Body of pancreas (tissue), 4 donors: ENCODE data around the gene CCDC43. TPM values are rescaled to one million over a fixed set of nuclear protein-coding genes. Genes with fewer than 3 reads are reported as not detected.

ENCODE experiments used
- ATAC-seq: fragments of 150-250 bp; one replicate; pipeline ENCODE4 v1.9.1; 2016
- DNase-seq, 4 donors: peaks; one replicate each; pipeline ENCODE4 v3.0.0-alpha.2; 2019
- H3K27ac ChIP-seq, 4 donors: fragments of 200-600 bp; sonication (generic); 1 replicate in 3 of 4; 2 replicates in 1 of 4; pipeline versions ENCODE4 v1.5.1 to v1.6.1; 2016 to 2019; ENCODE audit warnings: mild to moderate bottlenecking in 1 of 4, mixed read lengths in 1 of 4, moderate library complexity in 1 of 4
- H3K27me3 ChIP-seq, 2 donors: fragments of 200-600 bp; sonication (generic); one replicate each; pipeline ENCODE4 v1.6.0; 2016; ENCODE audit warnings: mild to moderate bottlenecking in 1 of 2
- H3K36me3 ChIP-seq, 2 donors: fragments of 200-600 bp; sonication (generic); replicated peaks in 1 of 2; 2 replicates each; pipeline ENCODE4 v1.5.1; 2016; ENCODE audit warnings: low read depth in 2 of 2; ENCODE audit not compliant: insufficient read depth in 1 of 2
- H3K4me1 ChIP-seq: fragments of 200-600 bp; sonication (generic); one replicate; pipeline ENCODE4 v1.6.0; 2016
- H3K4me3 ChIP-seq, 2 donors: fragments of 200-600 bp; sonication (generic); 1 replicate in 1 of 2; 2 replicates in 1 of 2; pipeline ENCODE4 v1.5.1; 2016 to 2019
- H3K9me3 ChIP-seq, 3 donors: fragments of 200-600 bp; sonication (generic); 1 replicate in 2 of 3; 2 replicates in 1 of 3; pipeline ENCODE4 v1.5.1; 2016
- CTCF ChIP-seq, 7 experiments: fragments of 450-650 bp in 4 of 7; fragments of 200-600 bp in 3 of 7; sonication (generic) in 3 of 7; IDR thresholded peaks; one replicate each; pipeline ENCODE4 v1.5.1; 2016 to 2019; ENCODE audit warnings: antibody characterized with exemption in 7 of 7
- POLR2A ChIP-seq, 3 donors: fragments of 450-650 bp; IDR thresholded peaks; one replicate each; pipeline ENCODE4 v1.6.1; 2016; ENCODE audit warnings: antibody characterized with exemption in 3 of 3, mild to moderate bottlenecking in 2 of 3
- WGBS, 2 donors: methylation state at CpG; one replicate each; pipeline ENCODE4 v1.1.5; 2017; 5-methylcytosine and 5-hydroxymethylcytosine counted together
- intact Hi-C: fragments of 100-400 bp; cut with DNase I; formaldehyde crosslinking; loops from one replicate; pipeline ENCODE4 v1.15.1; 2023
- total RNA-seq, 2 donors: library from RNA; depleted of rRNA; stranded (reverse); fragments of >200 nt; gene quantifications; one replicate each; pipeline ENCODE4 v1.1.0, GENCODE V29; 2016

The CCDC43 gene
- total RNA-seq, 2 donors from 2014 or later, result 5.9 to 7.0 TPM

- H3K27ac ChIP-seq, result no peak within 1 kb of the TSS
- ATAC-seq (peak; percentile 12), DNase-seq (peak in 2 of 4 donors; percentile 6 to 8)
- no peaks in the 10 kb centered on the region for H3K9me3 ChIP-seq
- peaks cover 10% of the 10 kb centered on the region for H3K4me1 ChIP-seq
- no peak within 1 kb of the TSS for H3K4me3 ChIP-seq
- H3K36me3 ChIP-seq, result no peaks in the 10 kb centered on the region
- intact Hi-C loops, result no loop called here
- 10 to 30% methylated on average over 23 to 42 of the region's 57 CpGs for WGBS, 2 donors
- peaks cover 0 to 10% of the 10 kb centered on the region in 2 donors for H3K27me3 ChIP-seq
- TF ChIP-seq CTCF (IDR thresholded peaks at IDR 0.05), result no peak
- TF ChIP-seq POLR2A (IDR thresholded peaks at IDR 0.05), result no peak
Measured at GRCh38 chr17:44655983-44656710, 33.4 kb downstream of the CCDC43 start, which contains the start of gene MEIOC. TSS of gene MEIOC (plus strand) at chr17:44656468. CDS start at chr17:44656614, 146 bp downstream.

GRCh38 chr17:44653954-44654353 lies 35.6 kb downstream of the CCDC43 start:
- H3K9me3 ChIP-seq, result no peaks in the 10 kb centered on the region
- WGBS, 2 donors, result 50% methylated on average over 1 of the region's 1 CpG
- no peak overlapping the region for H3K27ac ChIP-seq
- TF ChIP-seq CTCF (IDR thresholded peaks at IDR 0.05), result no peak
- TF ChIP-seq POLR2A (IDR thresholded peaks at IDR 0.05), result no peak
- H3K4me3 ChIP-seq, result no peak overlapping the region
- H3K4me1 ChIP-seq, result peaks cover 10% of the 10 kb centered on the region
- ATAC-seq (no peak), DNase-seq (no peak)
- H3K27me3 ChIP-seq, result peaks cover 0 to 10% of the 10 kb centered on the region in 2 donors
- H3K36me3 ChIP-seq, result no peaks in the 10 kb centered on the region
- intact Hi-C loops, result no loop called here

- peaks cover 0 to 10% of the 10 kb centered on the region in 2 donors for H3K27me3 ChIP-seq
- intact Hi-C loops, result no loop called here
- no peak overlapping the region for H3K27ac ChIP-seq
- no peaks in the 10 kb centered on the region for H3K36me3 ChIP-seq
- TF ChIP-seq CTCF (IDR thresholded peaks at IDR 0.05) (no peak), POLR2A (IDR thresholded peaks at IDR 0.05) (no peak)
- no peaks in the 10 kb centered on the region for H3K9me3 ChIP-seq
- H3K4me3 ChIP-seq, result no peak overlapping the region
- no peak for ATAC-seq
- peaks cover 10% of the 10 kb centered on the region for H3K4me1 ChIP-seq
- no peak for DNase-seq
- WGBS, 2 donors, result 88% methylated on average over 3 of the region's 3 CpGs
Measured at GRCh38 chr17:44653384-44653783, 36.2 kb downstream of the CCDC43 start.

GRCh38 chr17:44652727-44653126 lies 36.8 kb downstream of the CCDC43 start:
- intact Hi-C loops, result no loop called here
- Histone ChIP-seq H3K9me3 (no peaks in the 10 kb centered on the region), H3K4me3 (no peak overlapping the region), H3K27me3 (peaks cover 0 to 10% of the 10 kb centered on the region in 2 donors), H3K4me1 (peaks cover 10% of the 10 kb centered on the region), H3K36me3 (no peaks in the 10 kb centered on the region), H3K27ac (no peak overlapping the region)
- no peak for TF ChIP-seq CTCF (IDR thresholded peaks at IDR 0.05)
- TF ChIP-seq POLR2A (IDR thresholded peaks at IDR 0.05), result no peak
- no peak for ATAC-seq
- DNase-seq, result no peak
- WGBS, 2 donors, result 75 to 78% methylated on average over 8 of the region's 8 CpGs

- intact Hi-C loops, result no loop called here
- ATAC-seq (no peak), DNase-seq (no peak)
- Histone ChIP-seq H3K4me3 (no peak overlapping the region), H3K36me3 (no peaks in the 10 kb centered on the region), H3K9me3 (no peaks in the 10 kb centered on the region), H3K27me3 (peaks cover 0 to 7% of the 10 kb centered on the region in 2 donors), H3K27ac (no peak overlapping the region), H3K4me1 (peaks cover 3% of the 10 kb centered on the region)
- WGBS, 2 donors, result 65 to 67% methylated on average over 4 to 5 of the region's 5 CpGs
- TF ChIP-seq POLR2A (IDR thresholded peaks at IDR 0.05) (no peak), CTCF (IDR thresholded peaks at IDR 0.05) (no peak)
Measured at GRCh38 chr17:44651228-44651627, 38.3 kb downstream of the CCDC43 start.
